Measurements from ENCODE around the gene CLDN11. TPM values are rescaled to one million over a fixed set of nuclear protein-coding genes. Genes with fewer than 3 reads are reported as not detected.
A peak's percentile ranks its signal among the peaks of the same experiment; 100 is the strongest.

CLDN11 gene
- total RNA-seq, 1 donor from 2014 or later = 0.70 TPM

- Mint-ChIP-seq H3K9me3 (ENCODE audit: unreplicated experiment) (no peaks in the 10 kb centered on the region), H3K4me3 (ENCODE audit: unreplicated experiment) (no peak overlapping the region), H3K4me1 (ENCODE audit: low read depth, unreplicated experiment) (peaks cover 9% of the 10 kb centered on the region), H3K27me3 (ENCODE audit: low read depth, unreplicated experiment) (peaks cover 58% of the 10 kb centered on the region), H3K36me3 (ENCODE audit: low read depth, unreplicated experiment) (peaks cover 19% of the 10 kb centered on the region), H3K27ac (ENCODE audit: unreplicated experiment) (no peak overlapping the region)
- peak overlapping the region; percentile 30 for H3K9ac ChIP-seq (ENCODE audit: low read length)
- H3K36me3 ChIP-seq (ENCODE audit: insufficient read depth, low read length) = no peaks in the 10 kb centered on the region
- H3K27ac ChIP-seq (ENCODE audit: low read depth, low read length) = peak overlapping the region; percentile 6
- H2AFZ ChIP-seq (ENCODE audit: low read depth, low read length) = no peak overlapping the region
- FAIRE-seq (peak; percentile 78), DNase-seq (ENCODE audit: low read depth) (peak; percentile 88)
- H3K4me3 ChIP-seq (ENCODE audit: insufficient read depth, low read depth, low read length) = no peak overlapping the region
- TF ChIP-seq CTCF (IDR thresholded peaks at IDR 0.05; ENCODE audit: insufficient read depth, low read depth, low read length) (no peak), EZH2 (IDR thresholded peaks at IDR 0.05; ENCODE audit: insufficient read depth, low read length) (no peak)
- no peaks in the 10 kb centered on the region for H3K9me3 ChIP-seq (ENCODE audit: insufficient read depth, low read depth, low read length)
- no peaks in the 10 kb centered on the region for H3K27me3 ChIP-seq (ENCODE audit: insufficient read depth, low read length)
- H3K79me2 ChIP-seq (ENCODE audit: insufficient read depth, low read length) = no peaks in the 10 kb centered on the region
- H4K20me1 ChIP-seq (ENCODE audit: insufficient read depth, low read length) = no peaks in the 10 kb centered on the region
- peaks cover 27% of the 10 kb centered on the region for H3K4me1 ChIP-seq (ENCODE audit: insufficient read depth, low read length)
- H3K4me2 ChIP-seq (ENCODE audit: low read length) = peak overlapping the region; percentile 69
Observed at GRCh38 chr3:170429050-170429449, 10.4 kb downstream of the CLDN11 start.

GRCh38 chr3:170431054-170431453 lies 12.4 kb downstream of the CLDN11 start:
- no peaks in the 10 kb centered on the region for H3K27me3 ChIP-seq (ENCODE audit: insufficient read depth, low read length)
- H4K20me1 ChIP-seq (ENCODE audit: insufficient read depth, low read length) = no peaks in the 10 kb centered on the region
- Mint-ChIP-seq H3K4me1 (ENCODE audit: low read depth, unreplicated experiment) (peaks cover 9% of the 10 kb centered on the region), H3K36me3 (ENCODE audit: low read depth, unreplicated experiment) (peaks cover 9% of the 10 kb centered on the region), H3K4me3 (ENCODE audit: unreplicated experiment) (no peak overlapping the region), H3K27me3 (ENCODE audit: low read depth, unreplicated experiment) (peaks cover 52% of the 10 kb centered on the region), H3K27ac (ENCODE audit: unreplicated experiment) (no peak overlapping the region), H3K9me3 (ENCODE audit: unreplicated experiment) (no peaks in the 10 kb centered on the region)
- no peak overlapping the region for H3K4me3 ChIP-seq (ENCODE audit: insufficient read depth, low read depth, low read length)
- no peaks in the 10 kb centered on the region for H3K36me3 ChIP-seq (ENCODE audit: insufficient read depth, low read length)
- no peak for DNase-seq (ENCODE audit: low read depth)
- no peak overlapping the region for H3K9ac ChIP-seq (ENCODE audit: low read length)
- H3K9me3 ChIP-seq (ENCODE audit: insufficient read depth, low read depth, low read length) = no peaks in the 10 kb centered on the region
- TF ChIP-seq EZH2 (IDR thresholded peaks at IDR 0.05; ENCODE audit: insufficient read depth, low read length) (no peak), CTCF (IDR thresholded peaks at IDR 0.05; ENCODE audit: insufficient read depth, low read depth, low read length) (no peak)
- no peak overlapping the region for H2AFZ ChIP-seq (ENCODE audit: low read depth, low read length)
- no peak overlapping the region for H3K27ac ChIP-seq (ENCODE audit: low read depth, low read length)
- H3K4me2 ChIP-seq (ENCODE audit: low read length) = no peak overlapping the region
- no peak for FAIRE-seq
- H3K4me1 ChIP-seq (ENCODE audit: insufficient read depth, low read length) = peaks cover 22% of the 10 kb centered on the region
- H3K79me2 ChIP-seq (ENCODE audit: insufficient read depth, low read length) = no peaks in the 10 kb centered on the region

GRCh38 chr3:170432416-170432815 lies 13.7 kb downstream of the CLDN11 start:
- no peaks in the 10 kb centered on the region for H4K20me1 ChIP-seq (ENCODE audit: insufficient read depth, low read length)
- no peak overlapping the region for H3K27ac ChIP-seq (ENCODE audit: low read depth, low read length)
- peaks cover 57% of the 10 kb centered on the region for H3K27me3 Mint-ChIP-seq (ENCODE audit: low read depth, unreplicated experiment)
- no peak overlapping the region for H3K9ac ChIP-seq (ENCODE audit: low read length)
- DNase-seq (ENCODE audit: low read depth) = no peak
- no peak overlapping the region for H2AFZ ChIP-seq (ENCODE audit: low read depth, low read length)
- no peaks in the 10 kb centered on the region for H3K79me2 ChIP-seq (ENCODE audit: insufficient read depth, low read length)
- H3K9me3 Mint-ChIP-seq (ENCODE audit: unreplicated experiment) = no peaks in the 10 kb centered on the region
- peaks cover 9% of the 10 kb centered on the region for H3K4me1 Mint-ChIP-seq (ENCODE audit: low read depth, unreplicated experiment)
- H3K9me3 ChIP-seq (ENCODE audit: insufficient read depth, low read depth, low read length) = no peaks in the 10 kb centered on the region
- H3K4me3 Mint-ChIP-seq (ENCODE audit: unreplicated experiment) = no peak overlapping the region
- no peak for TF ChIP-seq EZH2 (IDR thresholded peaks at IDR 0.05; ENCODE audit: insufficient read depth, low read length)
- no peak for TF ChIP-seq CTCF (IDR thresholded peaks at IDR 0.05; ENCODE audit: insufficient read depth, low read depth, low read length)
- no peaks in the 10 kb centered on the region for H3K27me3 ChIP-seq (ENCODE audit: insufficient read depth, low read length)
- FAIRE-seq = no peak
- H3K27ac Mint-ChIP-seq (ENCODE audit: unreplicated experiment) = no peak overlapping the region
- no peak overlapping the region for H3K4me2 ChIP-seq (ENCODE audit: low read length)
- no peaks in the 10 kb centered on the region for H3K36me3 ChIP-seq (ENCODE audit: insufficient read depth, low read length)
- peaks cover 18% of the 10 kb centered on the region for H3K4me1 ChIP-seq (ENCODE audit: insufficient read depth, low read length)
- H3K36me3 Mint-ChIP-seq (ENCODE audit: low read depth, unreplicated experiment) = peaks cover 8% of the 10 kb centered on the region
- H3K4me3 ChIP-seq (ENCODE audit: insufficient read depth, low read depth, low read length) = no peak overlapping the region
